Uterus (tissue), 2 donors: Measurements from ENCODE around the gene PDIA3.

Source experiments
- POLR2A ChIP-seq, 2 donors: fragments of 450-650 bp; IDR thresholded peaks; one replicate each; pipeline ENCODE4 v1.6.1; 2016; ENCODE audit warnings: antibody characterized with exemption in 2 of 2, mild to moderate bottlenecking in 1 of 2, moderate library complexity in 1 of 2
- TF ChIP-seq, protein P1 (sequence below), 4 experiments: fragments of 200-600 bp in 2 of 4; fragments of 450-650 bp in 2 of 4; sonication (generic) in 2 of 4; IDR thresholded peaks; one replicate each; pipeline ENCODE4 v1.5.1; 2016 to 2019; ENCODE audit warnings: antibody characterized with exemption in 4 of 4, mild to moderate bottlenecking in 2 of 4, moderate library complexity in 1 of 4

DNA sequence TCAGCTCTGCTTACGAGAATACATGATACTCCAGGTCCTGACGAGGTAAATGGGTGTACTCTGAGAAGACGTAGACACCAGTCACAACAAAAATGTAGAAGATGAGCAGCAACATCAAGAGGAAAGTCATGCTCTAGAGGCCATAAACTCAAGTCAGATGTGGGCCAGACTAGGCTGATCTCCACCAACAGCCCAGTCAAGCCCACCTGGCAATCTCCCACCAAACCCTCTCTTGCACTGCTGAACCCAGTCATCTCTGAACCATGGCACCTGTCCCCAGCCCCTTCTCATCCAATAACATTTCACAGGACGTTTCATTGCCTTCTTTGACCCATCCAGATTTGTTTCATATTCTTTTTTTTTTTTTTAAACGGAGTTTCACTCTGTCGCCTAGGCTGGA lies 10.8 kb upstream of the PDIA3 start:
- TF ChIP-seq, protein P1, sequence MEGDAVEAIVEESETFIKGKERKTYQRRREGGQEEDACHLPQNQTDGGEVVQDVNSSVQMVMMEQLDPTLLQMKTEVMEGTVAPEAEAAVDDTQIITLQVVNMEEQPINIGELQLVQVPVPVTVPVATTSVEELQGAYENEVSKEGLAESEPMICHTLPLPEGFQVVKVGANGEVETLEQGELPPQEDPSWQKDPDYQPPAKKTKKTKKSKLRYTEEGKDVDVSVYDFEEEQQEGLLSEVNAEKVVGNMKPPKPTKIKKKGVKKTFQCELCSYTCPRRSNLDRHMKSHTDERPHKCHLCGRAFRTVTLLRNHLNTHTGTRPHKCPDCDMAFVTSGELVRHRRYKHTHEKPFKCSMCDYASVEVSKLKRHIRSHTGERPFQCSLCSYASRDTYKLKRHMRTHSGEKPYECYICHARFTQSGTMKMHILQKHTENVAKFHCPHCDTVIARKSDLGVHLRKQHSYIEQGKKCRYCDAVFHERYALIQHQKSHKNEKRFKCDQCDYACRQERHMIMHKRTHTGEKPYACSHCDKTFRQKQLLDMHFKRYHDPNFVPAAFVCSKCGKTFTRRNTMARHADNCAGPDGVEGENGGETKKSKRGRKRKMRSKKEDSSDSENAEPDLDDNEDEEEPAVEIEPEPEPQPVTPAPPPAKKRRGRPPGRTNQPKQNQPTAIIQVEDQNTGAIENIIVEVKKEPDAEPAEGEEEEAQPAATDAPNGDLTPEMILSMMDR (IDR thresholded peaks at IDR 0.05), result no peak
- TF ChIP-seq POLR2A (IDR thresholded peaks at IDR 0.05), result no peak
